ENCODE data around the gene ZFPM1. TPM values are rescaled to one million over a fixed set of nuclear protein-coding genes. Genes with fewer than 3 reads are reported as not detected.

ZFPM1 gene
- total RNA-seq, 2 donors from 2014 or later = 1.7 to 2.4 TPM

GRCh38 chr16:88568710-88569613 lies 115.9 kb downstream of the ZFPM1 start:
- Histone ChIP-seq H3K27ac (peak overlapping the region in 1 of 2 donors; percentile 79), H3K4me1 (peaks cover 0 to 26% of the 10 kb centered on the region in 2 donors), H3K27me3 (no peaks in the 10 kb centered on the region), H3K4me3 (peak overlapping the region; percentile 94 to 95), H3K36me3 (no peaks in the 10 kb centered on the region), H3K9me3 (no peaks in the 10 kb centered on the region)
- TF ChIP-seq CTCF (IDR thresholded peaks at IDR 0.05) = no peak
- DNase-seq (ENCODE audit: low spot score) = no peak

- Histone ChIP-seq H3K27ac (peak overlapping the region; percentile 64 to 79), H3K9me3 (no peaks in the 10 kb centered on the region), H3K4me3 (peak overlapping the region; percentile 94 to 95), H3K4me1 (peaks cover 0 to 26% of the 10 kb centered on the region in 2 donors), H3K36me3 (no peaks in the 10 kb centered on the region), H3K27me3 (no peaks in the 10 kb centered on the region)
- TF ChIP-seq CTCF (IDR thresholded peaks at IDR 0.05) = no peak
- no peak for DNase-seq (ENCODE audit: low spot score)
Observed at GRCh38 chr16:88569614-88569984, 116.5 kb downstream of the ZFPM1 start.

GRCh38 chr16:88569985-88570690 lies 117.1 kb downstream of the ZFPM1 start, which contains the start of gene ZC3H18:
Gene ZC3H18 (plus strand): TSS chr16:88570403. CDS start chr16:88577124, 6,721 bp downstream.
- Histone ChIP-seq H3K27me3 (no peaks in the 10 kb centered on the region), H3K4me1 (peaks cover 0 to 26% of the 10 kb centered on the region in 2 donors), H3K27ac (peak within 1 kb of the TSS; percentile 73 to 79), H3K36me3 (no peaks in the 10 kb centered on the region), H3K4me3 (peak within 1 kb of the TSS; percentile 94 to 95), H3K9me3 (no peaks in the 10 kb centered on the region)
- TF ChIP-seq CTCF (IDR thresholded peaks at IDR 0.05) = peak in 1 of 2 donors; percentile 11
- peak; percentile 95 for DNase-seq (ENCODE audit: low spot score)

DNA sequence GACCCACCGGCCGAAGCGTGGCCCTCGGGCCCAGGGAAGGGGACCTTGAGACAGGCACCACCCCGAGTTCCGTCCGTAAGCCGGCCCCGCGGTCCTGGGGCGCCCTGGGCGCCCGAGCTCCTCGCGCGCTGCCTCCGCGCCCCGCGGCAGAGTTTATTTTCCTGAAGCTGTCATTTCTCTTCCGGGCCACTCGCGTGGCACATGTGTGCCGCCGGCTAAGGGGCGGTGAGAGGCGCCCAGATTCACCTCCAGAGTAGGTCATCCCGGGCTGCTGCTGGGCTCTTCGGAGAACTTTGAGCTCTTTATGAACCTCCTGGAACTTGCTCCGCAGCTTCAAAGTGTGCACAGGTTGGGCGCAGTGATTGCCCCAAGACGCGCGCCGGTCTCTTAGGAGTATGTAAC lies 117.6 kb downstream of the ZFPM1 start:
- Histone ChIP-seq H3K4me1 (peaks cover 0 to 26% of the 10 kb centered on the region in 2 donors), H3K36me3 (no peaks in the 10 kb centered on the region), H3K27ac (peak overlapping the region; percentile 73), H3K4me3 (peak overlapping the region; percentile 94 to 95), H3K9me3 (no peaks in the 10 kb centered on the region), H3K27me3 (no peaks in the 10 kb centered on the region)
- no peak for TF ChIP-seq CTCF (IDR thresholded peaks at IDR 0.05)
- DNase-seq (ENCODE audit: low spot score) = no peak

DNA sequence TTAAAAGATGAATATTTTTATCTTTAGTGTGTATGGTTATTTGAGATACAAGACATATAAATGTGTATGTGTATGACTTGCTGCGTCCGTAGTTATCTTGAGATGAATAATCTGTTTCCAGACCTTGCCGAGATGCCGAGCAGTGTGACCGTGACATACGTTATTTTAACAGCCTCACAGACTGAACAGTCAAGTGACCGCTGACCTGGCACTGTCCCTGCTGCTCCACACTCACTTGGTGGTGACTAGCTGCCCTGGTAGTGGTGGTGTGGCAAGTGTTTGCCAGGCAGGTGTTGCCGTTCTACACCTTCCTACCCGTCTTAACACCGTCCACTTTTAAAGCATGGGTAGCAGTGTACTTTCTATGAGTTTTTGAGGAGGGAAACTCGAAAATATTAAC lies 122.2 kb downstream of the ZFPM1 start:
- Histone ChIP-seq H3K27ac (no peak overlapping the region), H3K4me1 (peaks cover 0 to 17% of the 10 kb centered on the region in 2 donors), H3K9me3 (no peaks in the 10 kb centered on the region), H3K27me3 (no peaks in the 10 kb centered on the region), H3K36me3 (peaks cover 31% of the 10 kb centered on the region), H3K4me3 (no peak overlapping the region)
- no peak for DNase-seq (ENCODE audit: low spot score)
- TF ChIP-seq CTCF (IDR thresholded peaks at IDR 0.05) = no peak
